NCI-H2171 treated with DMSO at 0.1 percent for 48 hours (cell line): ENCODE measurements around the gene IPO7.
"Not testable (repeated sequence)": the region's sequence is repeated elsewhere in the genome, so short reads cannot be mapped to it uniquely, and the experiment has no call there.

Source experiments
- DNase-seq: peaks from one replicate; lab custom pipeline; 2025; lab: John Stamatoyannopoulos, UW

Gene IPO7

DNA sequence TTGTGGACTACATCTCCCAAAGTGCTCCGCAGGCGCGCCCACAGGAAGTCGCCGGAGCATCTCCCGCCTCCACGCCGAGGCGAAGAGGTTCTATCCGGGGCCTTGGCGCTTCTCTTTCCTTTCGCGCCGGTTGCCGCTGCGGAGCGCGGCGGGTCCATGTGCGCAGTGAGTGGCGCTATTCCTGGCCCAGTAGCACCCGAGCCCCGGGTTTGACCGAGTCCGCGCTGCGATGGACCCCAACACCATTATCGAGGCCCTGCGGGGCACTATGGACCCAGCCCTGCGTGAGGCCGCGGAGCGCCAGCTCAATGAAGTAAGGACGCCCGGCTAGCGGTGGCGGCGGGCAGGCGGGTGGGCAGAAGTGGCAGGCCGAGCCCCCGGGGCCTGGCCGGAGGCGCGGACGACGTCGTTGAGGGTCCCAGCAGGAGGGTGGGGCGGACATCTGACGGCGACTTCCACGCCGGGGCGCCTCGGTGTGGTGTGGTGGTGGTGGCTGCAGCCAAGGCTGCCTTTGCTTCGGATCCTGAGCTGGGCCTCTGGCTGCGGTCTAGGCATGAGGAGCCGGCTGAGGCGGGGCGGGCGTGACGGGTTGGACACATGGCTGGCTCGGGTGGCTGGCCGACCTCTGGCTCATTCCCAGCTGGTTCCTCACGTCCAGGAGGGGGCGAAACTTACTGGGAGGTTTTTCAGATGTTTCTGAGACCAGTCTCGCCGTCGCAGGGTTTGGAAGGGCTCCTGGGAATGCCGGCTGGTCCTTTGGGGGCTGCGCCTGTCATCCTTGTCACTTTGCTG lies at the start of gene IPO7:
TSS of gene IPO7 (plus strand) at position 118 of the 792 bp plus-strand sequence. CDS start at position 230, 112 bp downstream.
- peak; percentile 90 for DNase-seq

DNA sequence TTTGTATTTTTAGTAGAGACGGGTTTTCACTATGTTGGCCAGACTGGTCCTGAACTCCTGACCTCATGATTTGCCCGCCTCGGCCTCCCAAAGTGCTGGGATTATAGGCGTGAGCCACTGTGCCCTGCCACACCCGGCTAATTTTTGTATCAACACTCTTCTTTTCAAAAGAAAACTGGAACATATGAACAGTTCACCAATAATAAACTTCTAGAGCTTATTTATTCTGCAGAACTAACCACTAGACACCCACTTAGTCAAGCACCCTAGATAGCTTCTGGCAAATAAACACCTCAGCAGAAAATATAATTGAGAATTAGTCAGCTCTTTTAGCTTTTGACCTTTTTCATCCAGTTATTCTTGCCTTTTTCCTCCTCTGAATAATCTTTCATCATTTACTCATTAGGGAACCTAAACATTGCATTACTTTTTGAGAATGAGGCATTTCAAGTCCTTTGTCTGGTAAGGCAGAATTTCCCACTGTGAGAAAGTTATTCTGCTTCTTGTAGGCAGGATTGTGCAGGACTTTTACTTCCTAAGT lies 42.7 kb upstream of the IPO7 start:
- DNase-seq, result no peak

DNA sequence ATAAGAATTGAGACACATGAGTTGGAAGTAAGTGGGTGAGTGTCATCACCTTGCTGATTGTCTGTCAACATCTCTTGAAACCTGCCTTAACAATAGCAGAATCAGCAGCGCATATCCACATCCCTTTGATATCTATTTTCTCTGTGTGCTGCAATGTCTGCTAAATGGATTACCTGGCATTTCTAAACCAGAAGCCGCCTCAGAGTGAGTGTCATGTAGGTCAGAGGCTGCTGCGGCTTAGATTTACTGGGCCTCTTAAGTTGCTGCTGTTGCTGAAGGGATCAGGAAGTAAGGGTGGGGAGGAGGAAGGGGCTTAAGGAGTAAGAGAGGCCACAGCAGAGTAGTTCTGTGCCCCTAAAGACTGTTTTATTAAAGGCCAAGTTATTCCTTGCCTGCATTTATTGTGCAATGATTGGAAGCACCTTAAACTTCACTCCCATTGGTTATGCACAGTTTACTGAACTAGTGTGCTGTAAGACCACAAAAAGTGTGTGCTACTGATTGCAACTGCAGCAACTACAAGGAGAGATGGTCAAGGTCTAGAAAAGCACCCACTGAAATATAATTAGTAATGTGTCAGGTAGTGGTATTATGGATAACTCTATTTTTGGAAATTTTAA lies 40.3 kb upstream of the IPO7 start:
- no peak for DNase-seq

DNA sequence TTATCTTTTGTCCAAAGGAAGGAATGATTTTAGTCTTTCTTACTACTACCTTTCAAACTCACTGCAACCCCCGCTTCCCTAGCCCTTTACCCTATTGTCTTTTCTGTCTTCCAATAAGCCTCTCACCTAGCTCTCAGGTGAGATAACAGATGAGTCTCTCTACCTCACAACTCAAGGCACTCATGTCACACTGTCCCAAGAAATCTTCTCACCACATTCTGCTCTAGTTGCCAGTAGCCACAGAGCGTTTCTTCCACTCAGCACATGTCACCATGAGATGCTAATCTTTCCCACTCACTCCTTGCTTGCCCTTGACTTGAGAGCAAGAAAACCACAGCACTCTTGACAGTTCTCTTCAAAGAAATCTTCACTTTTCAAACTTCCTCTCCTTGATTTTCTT lies 37.4 kb upstream of the IPO7 start:
- no peak for DNase-seq

DNA sequence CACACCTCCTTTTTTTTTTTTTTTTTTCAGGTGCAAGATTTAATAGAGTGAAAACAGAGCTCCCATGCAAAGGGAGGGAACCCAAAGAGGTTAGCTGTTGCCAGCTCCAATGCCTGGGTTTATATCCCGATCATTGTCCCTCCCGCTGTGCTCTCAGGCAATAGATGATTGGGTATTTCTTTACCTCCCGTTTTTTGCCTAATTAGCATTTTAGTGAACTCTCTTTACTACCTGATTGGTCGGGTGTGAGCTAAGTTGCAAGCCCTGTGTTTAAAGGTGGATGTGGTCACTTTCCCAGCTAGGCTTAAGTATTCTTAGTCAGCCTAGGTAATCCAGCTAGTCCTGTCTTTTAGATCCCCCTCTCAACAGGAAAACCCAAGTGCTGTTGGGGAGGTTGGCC lies 36.7 kb upstream of the IPO7 start:
- DNase-seq, result not testable (repeated sequence)

DNA sequence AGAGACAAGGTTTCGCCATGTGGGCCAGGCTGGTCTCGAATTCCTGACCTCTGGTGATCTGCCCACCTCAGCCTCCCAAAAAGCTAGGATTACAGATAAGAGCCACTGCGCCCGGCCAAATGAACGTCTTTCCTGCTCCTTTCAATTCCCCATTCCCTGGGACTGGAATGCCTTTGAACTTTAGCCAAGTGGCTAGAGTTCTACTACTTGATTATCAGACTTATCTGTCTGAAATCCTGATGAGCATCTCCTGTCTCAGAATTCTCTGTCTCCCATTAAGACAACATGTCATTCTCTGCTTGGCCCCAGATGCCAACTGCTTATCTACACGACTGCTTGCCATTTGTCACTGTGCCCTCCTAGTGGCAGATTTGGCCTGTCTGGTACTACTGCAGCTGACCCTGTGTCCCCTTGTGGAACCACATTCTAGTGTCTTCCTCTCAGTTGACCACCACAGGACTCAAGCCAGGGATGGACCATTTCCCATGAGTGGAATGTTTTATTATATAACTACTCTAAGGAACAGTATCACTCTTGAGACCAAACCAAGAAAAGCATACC lies 33.1 kb upstream of the IPO7 start:
- DNase-seq, result no peak

DNA sequence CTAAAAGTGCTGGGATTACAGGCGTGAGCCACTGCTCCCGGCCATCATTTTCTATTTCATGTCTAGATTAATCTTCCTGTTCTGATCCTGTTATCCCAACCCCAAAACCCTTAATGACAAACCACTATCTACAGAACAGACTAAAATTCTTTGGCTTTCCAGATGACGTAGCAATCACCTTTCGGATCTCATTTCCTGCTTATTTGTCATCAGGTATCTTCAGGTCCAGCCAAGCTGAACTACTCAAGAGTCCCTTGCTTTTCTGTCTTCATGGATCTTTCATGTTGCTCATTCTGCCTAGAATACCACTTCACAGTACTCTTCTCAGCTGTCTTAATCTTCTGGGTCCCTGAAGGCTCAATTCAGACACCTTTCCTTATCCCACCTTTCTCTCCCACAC lies 27.4 kb upstream of the IPO7 start:
- no peak for DNase-seq

DNA sequence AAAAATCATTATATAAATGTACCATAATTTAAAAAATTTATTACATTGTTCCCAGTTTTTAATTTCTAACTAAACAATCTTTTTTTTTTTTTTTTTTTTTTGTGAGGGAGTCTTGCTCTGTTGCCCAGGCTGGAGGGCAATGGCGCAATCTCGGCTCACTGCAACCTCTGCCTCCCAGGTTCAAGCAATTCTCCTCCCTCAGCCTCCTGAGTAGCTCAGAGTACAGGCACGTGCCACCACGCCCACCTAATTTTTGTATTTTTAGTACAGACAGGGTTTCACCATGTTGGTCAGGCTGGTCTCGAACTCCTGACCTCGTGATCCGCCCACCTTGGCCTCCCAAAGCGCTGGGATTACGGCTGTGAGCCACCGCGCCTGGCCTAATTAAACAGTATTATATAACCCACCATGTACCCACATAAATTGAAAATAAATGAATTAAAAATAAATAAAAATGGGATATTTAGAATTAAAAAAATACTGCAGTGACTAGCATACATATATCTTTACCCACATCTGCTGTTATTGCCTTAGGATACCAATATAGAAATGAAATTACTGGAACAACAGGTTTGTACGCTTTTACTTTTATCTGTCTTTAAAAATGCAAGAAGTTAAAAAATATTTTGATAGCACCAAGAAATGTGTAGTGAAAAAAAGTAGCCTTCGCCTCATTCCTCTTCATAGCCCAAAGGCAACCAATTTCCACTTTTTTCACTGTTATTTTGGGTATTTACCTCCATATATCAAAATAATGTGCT lies 23.4 kb upstream of the IPO7 start:
- not testable (repeated sequence) for DNase-seq

DNA sequence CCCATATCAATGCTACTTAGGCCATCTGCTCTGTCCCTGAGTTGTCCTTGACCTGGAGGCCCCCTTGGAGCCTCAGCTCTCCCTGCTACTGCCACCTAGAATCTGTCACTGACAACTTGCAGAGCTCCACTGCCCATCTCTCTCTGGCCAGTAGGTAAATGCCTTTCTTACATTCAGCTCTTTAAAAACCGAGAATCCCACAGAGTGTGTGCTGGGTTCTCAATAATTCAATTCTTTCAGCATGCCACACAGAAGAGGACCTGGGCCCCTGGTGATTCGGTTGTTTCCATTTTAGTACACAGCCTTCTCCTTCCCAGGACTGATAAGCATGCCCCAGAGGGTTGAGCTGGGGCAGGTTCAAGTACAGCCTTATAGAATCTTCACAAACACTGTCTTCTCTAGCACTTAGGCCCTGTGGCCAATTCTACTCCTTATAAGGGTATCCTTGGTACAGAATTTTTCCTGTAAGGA lies 22.0 kb upstream of the IPO7 start:
- DNase-seq, result peak; percentile 11

DNA sequence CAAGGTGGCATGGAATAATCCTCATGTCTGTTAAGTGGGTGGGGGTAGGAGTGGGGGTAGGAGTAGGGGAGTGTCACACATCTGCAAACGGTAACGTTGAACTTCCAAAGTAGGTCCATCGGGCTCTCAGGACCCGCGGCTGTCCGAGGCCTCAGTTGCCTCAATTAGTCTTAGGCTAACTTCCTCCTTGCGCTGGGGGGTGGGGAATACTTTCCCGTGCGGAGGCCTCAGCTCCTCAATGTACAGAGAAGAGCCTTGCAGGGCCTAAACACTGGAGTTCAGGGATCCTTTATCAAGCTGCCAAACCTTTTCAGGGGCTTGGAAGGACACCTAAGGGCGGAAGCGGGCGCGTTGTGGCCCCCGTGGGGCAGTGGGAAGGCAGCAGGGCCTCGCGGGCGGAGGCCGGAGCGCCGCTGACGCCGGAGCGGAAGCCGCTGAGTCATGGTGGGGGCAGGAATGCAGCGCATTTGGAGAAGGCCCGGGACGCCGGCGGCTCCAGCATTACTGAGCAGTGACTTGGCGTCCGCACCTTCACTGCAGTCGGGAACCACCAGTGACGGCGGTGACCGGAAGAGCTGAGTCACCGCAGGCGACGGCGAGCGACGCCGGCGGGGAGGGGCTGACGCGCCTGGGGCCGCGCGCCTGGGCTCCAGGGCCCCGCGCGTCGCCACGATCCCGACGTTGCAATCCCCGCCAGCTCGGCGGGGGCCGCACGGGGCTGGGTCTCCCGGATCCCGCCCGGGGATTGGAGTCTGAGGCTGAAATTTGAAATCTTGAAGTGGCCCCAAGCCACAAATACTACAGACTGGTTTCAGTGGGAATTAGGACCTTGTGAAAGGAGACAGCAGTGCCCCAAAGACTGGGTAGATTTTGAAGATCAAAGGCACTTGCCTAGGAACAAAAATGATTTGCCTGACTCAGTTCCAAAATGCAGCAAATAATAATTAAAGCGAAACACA lies 20.2 kb upstream of the IPO7 start:
- peak; percentile 85 for DNase-seq

DNA sequence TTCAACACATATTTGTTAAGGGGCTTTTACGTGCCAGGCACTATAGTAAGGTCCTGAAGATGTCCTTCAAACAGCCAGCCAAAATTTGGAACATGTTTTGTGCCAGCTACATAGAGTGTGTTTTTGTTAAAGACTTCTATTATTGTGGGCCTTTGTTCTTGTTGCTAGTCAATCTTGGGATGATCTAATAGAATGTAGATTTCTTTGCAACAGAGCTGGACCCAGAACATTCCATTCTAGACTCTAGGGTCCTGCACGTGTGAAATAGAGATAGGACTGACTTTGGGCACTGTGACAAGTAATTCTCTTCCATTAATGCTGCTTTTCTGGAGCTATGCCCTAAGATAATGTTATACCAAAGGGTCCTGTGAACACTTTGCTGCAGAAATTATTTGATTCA lies 16.9 kb upstream of the IPO7 start:
- no peak for DNase-seq

DNA sequence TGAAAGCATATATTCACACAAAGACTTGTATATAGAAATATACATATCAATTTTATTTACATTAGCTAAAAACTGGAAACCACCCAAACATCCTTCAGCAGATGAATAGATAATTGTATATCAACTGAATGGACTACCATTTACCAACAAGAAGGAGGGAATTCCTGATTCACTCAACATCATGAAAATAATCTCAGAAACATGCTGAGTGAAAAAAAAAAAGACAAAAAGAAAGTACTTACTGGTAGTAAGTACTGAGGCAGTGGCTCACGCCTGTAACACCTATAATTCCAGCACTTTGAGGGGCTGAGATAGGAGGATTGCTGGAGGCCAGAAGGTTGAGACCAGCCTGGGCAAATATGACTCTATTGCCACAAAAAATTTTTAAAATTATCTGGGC lies 7.4 kb upstream of the IPO7 start:
- DNase-seq, result no peak

DNA sequence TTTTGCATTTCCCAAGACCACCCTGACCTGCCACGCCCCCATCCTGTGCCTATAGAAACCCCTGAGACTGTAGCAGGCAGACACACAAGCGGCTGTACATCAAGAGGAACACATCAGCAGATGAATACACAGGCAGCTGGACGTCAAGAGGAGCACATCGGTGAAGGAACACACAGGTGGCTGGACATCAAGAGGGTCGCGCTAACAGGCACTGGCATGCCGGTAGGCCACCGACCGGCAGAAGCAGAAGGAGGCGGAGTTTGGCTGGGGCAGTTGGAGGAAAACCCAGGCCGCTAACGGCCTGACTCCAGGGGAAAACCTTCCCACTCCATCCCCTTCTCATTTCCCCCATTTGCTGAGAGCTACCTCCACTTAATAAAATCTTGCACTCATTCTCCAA lies 5.4 kb upstream of the IPO7 start:
- DNase-seq, result no peak

DNA sequence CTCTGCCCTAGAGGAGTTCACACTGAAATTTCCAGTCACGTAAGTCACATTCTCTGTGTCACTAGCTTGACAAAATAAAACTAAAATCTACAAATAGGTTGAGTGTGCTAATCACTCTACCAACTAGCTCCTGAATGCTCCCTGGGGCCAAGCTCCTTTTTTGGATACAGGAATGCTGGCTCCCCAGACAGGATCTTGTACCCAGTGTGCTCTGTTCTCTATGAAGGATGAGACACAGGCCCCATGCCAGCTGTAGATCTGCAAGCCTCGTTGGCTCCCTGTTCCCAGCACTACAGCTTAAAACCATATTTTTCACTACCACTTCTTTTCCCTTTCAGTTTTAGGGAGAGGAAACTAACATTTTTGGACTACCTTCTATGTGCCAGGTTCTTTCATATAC lies 3.7 kb upstream of the IPO7 start:
- no peak for DNase-seq

DNA sequence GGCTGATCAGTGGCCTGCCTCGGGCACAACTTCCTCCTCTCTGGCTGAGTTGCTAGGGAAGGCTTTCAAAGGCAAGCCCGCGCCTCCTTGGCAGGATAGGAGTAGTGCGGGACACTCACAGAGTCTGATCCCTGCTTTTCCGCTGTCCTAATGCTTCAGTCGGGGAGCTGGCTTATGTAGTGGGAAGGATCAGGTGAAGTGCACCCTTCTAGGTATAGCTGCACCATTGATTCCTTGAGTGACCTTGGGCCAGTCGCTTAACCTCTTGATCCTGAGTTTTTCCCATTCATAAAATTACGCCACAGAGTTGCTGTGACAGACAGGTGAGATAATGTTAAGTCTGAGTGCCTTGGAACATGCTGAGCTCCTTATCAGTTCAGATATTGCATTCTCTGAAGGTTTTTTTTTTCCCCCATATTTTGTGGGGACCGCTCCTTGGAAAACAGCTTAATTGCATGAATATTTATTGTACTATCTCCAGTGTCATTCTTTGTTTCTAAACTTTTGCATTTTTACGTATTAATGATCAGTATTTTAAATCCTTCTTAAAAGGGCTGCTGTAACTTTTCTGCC lies 961 bp downstream of the IPO7 start:
- DNase-seq, result peak; percentile 45

DNA sequence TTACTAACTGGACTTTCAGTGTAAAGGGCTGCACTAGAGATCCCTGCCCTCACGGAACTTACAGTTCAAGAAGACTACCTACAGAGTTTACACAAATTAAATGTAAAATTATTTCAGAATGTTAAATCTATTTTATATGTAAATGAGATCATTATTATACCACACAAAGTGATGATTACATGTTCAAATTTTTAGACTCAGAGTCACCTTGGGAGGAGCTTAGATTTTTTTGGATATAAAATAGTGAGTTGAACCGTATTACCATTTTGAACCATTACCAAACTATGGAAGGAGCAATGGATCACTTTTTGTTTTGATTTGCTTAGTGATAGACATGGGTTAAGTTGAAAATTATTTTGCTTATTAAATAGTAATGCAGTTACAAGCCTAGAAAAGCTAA lies 1.6 kb downstream of the IPO7 start:
- no peak for DNase-seq

DNA sequence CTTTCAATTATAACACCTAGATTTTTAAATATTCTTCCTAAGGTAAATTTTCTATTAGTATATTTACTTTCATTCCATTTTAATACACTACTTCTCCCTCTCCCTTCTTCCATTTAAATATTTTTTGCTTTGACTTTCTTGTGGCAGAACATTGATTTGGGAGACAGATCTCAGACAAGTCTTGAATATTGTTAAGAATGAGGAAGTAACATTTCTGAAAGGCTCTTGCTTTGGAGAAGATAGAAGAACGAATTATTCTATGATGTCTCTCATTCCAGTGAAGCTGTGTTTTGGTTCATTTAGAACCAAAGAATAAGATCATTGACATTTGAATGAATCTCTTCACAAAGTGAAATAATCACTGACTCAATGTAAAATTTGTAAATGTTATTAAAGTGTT lies 2.4 kb downstream of the IPO7 start:
- no peak for DNase-seq

DNA sequence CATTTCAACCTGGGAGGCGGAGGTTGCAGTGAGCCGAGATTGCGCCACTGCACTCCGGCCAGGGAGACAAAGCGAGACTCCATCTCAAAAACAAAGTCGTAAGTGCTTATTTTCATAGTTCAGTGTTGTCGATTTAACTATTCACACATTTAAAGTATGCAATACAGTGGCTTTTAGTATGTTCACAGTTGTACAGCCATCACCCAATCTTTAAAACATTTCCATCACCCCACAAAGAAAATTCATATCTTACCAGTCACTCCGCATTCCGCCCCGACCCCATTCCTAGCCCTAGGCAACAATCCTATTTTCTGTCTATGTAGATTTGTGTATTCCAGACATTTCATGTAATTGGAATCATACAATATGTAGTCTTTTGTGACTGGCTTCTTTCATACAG lies 11.9 kb downstream of the IPO7 start:
- no peak for DNase-seq

DNA sequence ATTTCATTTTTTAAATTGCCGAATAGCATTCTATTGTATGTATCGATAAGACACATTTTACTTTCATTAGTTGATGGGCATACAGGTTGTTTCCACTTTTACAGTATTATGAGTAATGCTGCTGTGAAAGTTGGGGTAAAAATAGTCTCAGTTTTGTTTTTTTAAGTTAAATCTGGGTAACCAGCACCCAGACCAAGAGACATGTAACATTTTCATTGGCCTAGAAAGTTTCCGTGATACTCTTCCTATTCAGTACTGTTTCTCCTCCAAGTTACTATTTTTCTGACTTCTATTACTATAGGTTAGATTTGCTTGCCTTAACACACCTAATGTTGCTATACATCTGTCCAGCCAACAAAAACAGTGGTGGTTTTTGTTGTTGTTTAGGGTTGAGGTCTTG lies 12.3 kb downstream of the IPO7 start:
- no peak for DNase-seq

DNA sequence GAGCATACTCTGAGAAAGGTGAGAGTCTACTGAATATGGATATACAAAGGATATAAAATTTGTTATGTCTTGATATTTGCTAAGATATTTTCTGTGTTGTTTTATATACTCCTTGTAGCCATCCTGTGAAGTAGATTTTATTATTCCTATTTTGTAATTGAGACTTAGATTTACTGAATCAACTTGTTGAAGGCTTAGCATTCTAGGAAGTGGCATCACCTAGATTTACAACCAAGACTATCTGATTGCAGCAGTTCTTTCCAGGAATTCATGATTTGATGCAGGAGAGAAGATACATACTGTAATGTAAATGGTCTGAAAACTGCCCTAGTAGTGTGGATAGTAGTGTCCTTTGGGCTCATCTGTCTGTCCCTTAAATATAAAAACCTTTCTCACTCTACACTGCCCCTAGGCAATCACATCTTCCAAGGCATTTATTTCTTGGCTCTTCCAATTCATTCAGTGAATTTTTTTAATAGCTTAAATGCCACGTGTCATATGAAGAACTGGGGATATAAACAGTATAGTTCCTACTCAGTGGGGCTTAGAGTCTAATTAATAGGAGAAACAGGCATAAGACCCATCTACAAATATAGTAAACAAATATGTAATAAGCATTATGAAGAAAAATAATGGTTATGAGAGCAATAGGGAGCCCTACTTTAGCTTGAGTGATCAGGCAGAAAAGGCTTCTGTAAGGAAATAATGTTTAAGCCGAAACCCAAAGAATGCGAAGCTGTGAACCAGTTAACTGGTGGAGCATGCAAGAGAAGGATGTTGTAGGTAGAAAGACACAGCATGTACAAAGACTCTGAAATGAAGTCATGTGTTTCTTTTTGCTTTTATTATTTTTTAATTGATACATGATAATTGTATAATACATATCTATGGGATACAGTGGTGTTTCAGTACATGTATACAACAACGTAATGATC lies 13.6 kb downstream of the IPO7 start:
- DNase-seq, result no peak
